KG1 (cell line): Measurements from ENCODE around the gene LMO1.

Experiments used
- DNase-seq: peaks from one replicate; lab custom pipeline; 2025; lab: John Stamatoyannopoulos, UW

The LMO1 gene

GRCh38 chr11:8263109-8263768 is 439 bp downstream of the LMO1 start:
- no peak for DNase-seq

DNA sequence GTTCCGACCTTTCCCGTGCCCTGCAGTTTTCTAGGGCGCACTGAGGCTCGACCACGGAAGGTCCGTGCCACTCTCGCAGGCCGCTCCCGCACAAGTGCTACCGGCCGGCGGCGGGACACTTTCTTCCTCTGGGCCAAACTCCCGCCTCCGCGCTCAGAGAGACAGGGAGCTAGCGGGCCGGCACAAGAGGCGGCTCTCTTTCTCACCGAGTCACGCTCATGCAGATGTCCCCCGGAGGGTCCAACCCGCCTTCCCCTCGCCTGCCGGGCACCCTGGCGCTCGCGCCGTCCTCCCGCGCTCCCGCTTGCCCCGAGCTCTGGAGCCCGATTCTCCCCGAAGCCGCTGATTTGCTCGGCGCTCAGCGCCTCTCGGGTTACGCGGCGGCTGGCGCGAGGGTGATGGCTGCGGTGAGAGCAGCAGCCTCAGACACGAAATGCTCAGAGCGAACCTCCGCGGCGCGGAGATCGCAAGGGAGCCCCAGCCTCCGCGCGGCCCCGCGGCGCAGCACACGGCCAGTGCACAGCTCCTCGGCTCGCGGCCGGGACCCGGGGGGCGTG is 1.0 kb downstream of the LMO1 start:
- no peak for DNase-seq

- no peak for DNase-seq
Observed at GRCh38 chr11:8261921-8262551, 1.6 kb downstream of the LMO1 start.

GRCh38 chr11:8261291-8261690 is 2.4 kb downstream of the LMO1 start:
- DNase-seq, result no peak

- no peak for DNase-seq
Observed at GRCh38 chr11:8260202-8260966, 3.3 kb downstream of the LMO1 start.

- no peak for DNase-seq
Observed at GRCh38 chr11:8259306-8259959, 4.2 kb downstream of the LMO1 start.

DNA sequence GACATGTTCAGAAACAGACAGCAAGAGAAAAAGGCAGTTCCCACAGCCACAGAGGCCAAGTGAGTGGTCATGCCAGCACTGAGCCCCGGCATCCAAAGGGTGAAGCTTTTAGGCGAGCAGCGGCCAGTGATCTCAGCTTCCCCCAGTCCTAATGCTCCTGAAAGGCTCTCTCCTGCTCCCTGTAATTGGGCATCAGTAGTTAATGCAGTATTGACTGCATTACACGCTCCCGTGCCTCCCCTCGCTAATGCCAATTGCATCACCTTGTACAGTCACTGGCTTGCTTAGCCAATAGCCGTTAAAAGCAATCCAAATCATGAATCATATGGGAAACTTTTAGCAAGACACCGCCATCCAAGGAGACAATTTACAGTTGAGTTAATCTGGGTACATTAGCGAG is 4.9 kb downstream of the LMO1 start:
- DNase-seq, result no peak

DNA sequence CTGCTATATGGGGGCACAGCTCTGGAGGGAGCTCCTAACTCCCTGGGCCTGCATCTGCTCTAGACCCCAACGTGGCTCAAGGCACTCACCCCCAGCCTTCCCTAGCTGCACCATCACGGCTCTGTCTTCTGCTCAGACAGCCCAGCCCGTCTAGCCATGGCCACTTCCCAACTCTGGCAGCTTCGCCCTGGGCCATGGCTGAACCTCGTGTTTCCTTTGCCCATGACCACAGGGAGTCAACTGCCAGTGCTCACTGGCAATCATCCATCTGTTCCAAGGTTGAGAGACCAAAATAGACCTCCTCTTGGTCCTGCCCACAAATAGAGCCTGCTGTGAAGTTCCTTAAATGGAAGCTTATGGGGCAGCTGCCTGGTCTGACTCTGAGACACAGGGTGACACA is 5.4 kb downstream of the LMO1 start:
- no peak for DNase-seq

DNA sequence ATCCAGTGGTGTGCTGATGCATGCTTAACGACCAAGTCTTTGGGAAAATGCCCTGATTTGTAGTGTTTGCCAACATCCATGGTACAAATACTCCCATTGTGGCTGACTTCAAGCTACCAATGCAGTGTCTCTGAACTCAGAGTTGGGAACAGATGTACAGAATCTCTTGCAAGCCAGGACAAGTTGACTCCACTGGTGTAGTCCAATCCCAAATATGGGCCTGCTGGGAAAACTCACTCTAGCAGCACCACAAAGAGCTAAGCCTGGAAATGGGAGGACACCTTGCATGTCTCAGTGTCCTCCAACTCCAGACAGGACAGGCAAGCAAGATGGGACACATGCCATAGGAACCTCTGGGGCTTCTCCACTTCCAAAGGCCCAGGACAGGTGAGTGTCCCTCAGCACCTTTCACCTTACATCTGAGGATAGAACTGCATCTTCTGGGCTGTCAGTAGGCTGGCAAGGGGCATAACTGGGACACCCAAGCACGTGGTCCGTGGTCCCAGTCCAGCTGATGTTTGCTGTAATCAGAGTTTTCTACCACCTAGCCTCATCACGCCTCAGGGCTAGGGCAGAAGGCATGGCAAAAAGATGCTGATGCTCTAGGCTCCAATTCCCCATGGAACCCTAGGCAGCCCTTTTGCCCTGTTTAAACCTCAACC is 6.5 kb downstream of the LMO1 start:
- DNase-seq, result no peak

DNA sequence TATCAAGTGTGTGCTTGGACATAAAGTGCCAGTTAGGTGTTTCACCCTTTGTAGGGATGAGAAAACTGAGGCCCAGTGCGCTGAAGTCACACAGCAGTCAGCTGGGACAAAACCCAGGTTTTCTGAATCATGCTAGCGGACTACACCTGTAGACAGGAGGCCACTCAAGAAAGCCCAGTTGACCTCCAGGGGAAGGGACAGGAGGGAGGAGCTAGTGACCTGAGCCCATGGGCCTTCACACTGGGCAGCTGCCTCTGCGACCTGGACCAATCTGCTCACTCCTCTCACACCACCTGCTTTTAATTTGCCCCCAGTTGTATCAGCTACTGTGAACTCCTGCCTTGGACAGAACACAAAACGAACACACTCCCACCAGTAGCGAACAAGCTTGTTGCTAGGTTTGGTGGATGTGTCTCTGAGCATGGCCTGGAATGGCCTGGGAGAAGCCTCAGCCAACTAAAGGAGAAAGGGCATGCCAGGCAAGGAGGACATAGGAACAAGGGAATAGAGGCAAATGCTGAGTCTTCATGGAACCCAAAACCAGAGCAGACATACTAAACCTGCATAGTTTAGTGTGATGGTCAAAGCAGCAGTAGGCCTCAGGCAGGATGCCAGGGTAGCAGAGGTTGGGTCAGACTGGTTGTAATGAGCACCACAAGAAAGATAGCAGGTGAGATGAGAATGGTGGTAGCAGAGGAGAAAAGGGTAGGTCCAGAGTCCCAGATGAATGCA is 7.2 kb downstream of the LMO1 start:
- no peak for DNase-seq

- DNase-seq, result no peak
Observed at GRCh38 chr11:8253566-8253965, 10.1 kb downstream of the LMO1 start.

DNA sequence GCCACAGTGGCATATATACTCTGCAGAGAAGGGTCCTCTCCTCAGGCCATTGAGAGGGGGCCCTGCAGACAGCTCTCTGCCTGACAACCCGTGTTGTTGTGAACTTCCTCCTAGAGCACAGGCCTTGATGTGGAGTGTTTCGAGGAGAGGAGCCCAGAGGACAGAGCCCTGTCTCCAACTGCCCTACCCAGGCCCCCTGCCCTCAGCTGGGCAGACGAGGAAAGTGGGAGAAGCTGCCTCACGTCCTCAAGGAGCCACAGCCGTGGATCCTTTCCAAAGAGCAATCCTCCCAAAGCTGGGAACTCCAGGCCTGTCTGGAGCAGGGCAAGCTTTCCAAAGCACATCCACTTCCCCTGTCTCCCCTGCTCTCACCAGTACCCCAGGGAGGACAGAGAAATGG is 10.7 kb downstream of the LMO1 start:
- no peak for DNase-seq

DNA sequence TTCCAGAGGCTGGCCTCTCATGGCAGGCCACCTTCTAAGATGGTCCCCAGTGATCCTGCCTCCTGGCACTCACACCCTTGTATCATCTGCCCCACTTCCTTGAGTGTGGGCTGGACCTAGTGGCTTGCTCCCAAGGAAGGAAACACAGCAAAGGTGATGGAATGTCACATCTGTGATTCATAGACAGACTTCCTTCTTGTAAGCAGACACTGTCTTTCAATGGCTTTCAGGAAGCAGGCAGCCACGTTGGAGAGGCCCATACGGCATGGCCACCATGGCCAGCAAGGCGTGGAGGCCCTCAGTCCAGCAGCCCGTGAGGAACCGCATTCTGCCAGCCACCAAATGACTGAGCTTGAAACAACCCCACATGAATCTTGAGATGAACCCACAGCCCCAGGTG is 11.3 kb downstream of the LMO1 start:
- DNase-seq, result no peak

GRCh38 chr11:8251616-8252295 is 11.9 kb downstream of the LMO1 start:
- DNase-seq, result no peak

GRCh38 chr11:8250981-8251615 is 12.6 kb downstream of the LMO1 start:
- no peak for DNase-seq

DNA sequence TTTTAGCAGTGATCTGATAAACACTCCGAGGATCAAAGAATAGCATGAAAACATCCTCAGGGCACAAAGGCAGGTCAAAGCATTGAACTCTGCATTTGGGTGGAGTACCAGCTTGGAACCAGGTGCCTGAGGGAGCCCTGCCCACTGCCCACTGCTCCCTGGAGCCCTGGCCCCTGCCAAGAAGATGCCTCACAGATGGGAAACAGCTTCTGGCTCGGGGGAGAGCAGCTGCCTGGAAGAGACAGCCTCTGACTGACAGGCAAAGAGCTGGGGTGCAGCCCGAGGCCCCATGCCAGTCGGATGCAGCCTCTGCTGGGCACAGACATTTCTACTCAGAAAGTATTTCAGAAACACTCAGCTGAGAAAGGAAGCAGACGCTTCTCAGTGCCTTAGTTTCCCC is 13.2 kb downstream of the LMO1 start:
- DNase-seq, result no peak

DNA sequence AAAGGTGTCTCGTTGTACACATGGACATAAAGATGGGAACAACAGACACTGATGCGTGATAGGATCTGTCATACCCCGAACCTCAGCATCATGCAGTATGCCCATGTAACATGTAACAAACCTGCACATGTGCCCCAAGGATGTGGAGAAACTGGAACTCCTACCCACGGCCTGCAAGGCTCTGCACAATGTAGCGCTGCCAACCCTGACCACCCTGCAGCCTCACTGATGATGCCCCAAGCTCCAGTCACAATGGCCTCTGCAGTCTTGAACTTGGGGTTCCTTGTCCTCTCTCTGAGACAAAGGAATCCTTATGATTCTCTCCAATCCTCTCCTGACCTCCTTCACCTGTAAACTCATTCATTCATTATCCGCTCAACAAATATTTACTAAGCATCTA is 14.2 kb downstream of the LMO1 start:
- DNase-seq, result no peak

DNA sequence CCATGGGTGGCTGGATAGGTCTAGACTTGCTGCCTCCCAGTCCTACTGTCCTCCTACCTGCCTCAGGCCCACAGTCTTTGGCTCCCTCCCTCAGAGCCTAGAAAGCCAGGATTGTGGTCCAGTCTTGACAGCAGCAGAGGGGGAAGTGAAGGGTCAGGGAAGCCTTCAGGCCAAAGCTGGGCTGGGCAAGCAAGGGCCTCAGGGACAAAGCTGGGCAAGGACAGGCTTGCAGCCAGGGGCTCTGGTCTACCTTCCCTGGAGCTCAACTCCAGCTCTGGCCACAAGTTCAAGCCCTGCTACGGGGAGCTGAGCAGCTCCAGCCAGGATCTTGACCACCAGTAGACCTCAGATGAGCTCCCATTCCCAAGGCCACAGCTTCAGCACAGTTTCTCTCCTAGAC is 14.9 kb downstream of the LMO1 start:
- DNase-seq, result no peak

DNA sequence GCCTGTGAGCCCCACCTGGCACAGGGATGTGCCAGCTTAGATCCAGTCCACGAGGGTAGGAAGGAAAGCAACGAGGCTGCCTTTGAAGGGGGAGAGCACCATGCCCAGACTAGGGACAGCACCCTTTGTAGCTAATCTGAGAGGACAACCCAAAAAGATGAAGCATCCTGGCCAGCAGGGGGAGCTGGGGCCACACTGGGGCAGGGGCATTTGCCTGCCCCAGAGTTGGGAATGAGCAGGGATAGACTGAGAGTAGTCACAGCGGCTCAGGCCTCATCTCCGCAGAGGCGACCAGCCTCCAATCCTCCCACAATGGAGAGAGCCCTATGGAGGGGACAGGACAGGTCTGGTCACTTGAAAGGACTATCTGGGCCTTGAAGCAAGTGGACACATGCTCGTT is 16.4 kb downstream of the LMO1 start:
- no peak for DNase-seq

- DNase-seq, result no peak
Observed at GRCh38 chr11:8243458-8243857, 20.2 kb downstream of the LMO1 start.
